HepG2 (cell line): Measurements from ENCODE around the gene MTOR.

Experiments
- CREM ChIP-seq, 2 experiments: sonication (generic) in 1 of 2; formaldehyde crosslinking in 1 of 2; IDR thresholded peaks; 2 replicates each; pipeline versions ENCODE4 v1.4.0 to v1.6.1; 2016 to 2020; ENCODE audit warnings: antibody characterized with exemption in 1 of 2, mild to moderate bottlenecking in 1 of 2, missing genetic modification reagents in 1 of 2
- EZH2 ChIP-seq: conservative IDR thresholded peaks from 2 replicates; pipeline ENCODE4 v1.6.1; 2012; ENCODE audit warnings: mild to moderate bottlenecking, low read depth, low read length, moderate library complexity
- GATAD2A ChIP-seq: IDR thresholded peaks from 2 replicates; pipeline ENCODE4 v1.6.1; 2016
- MTA3 ChIP-seq: sonication (generic); formaldehyde crosslinking; IDR thresholded peaks from 2 replicates; pipeline ENCODE4 v1.4.0; 2020; ENCODE audit warnings: missing genetic modification reagents
- MZF1 ChIP-seq: sonication (generic); formaldehyde crosslinking; IDR thresholded peaks from 2 replicates; pipeline ENCODE4 v1.8.1; 2023; ENCODE audit warnings: mild to moderate bottlenecking, missing genetic modification reagents, borderline replicate concordance
- NFYC ChIP-seq: IDR thresholded peaks from 2 replicates; pipeline ENCODE4 v1.6.1; 2016; ENCODE audit warnings: missing genetic modification reagents, missing compliant biosample characterization
- PCBP2 ChIP-seq: fragments of 200-400 bp; formaldehyde crosslinking; optimal IDR thresholded peaks from 2 replicates; pipeline ENCODE3; 2018; ENCODE audit warnings: low read length, low read depth; ENCODE audit not compliant: poor library complexity, severe bottlenecking
- RAD21 ChIP-seq: fragments of 450-650 bp; formaldehyde crosslinking; IDR thresholded peaks from 2 replicates; pipeline ENCODE4 v1.5.0; 2020; ENCODE audit warnings: mild to moderate bottlenecking
- SMAD1 ChIP-seq: sonication (generic); formaldehyde crosslinking; IDR thresholded peaks from 2 replicates; pipeline ENCODE4 v1.4.0; 2020; ENCODE audit warnings: missing genetic modification reagents, low read depth, mild to moderate bottlenecking, borderline replicate concordance
- ZBTB38 ChIP-seq: sonication (generic); formaldehyde crosslinking; IDR thresholded peaks from 2 replicates; pipeline ENCODE4 v1.5.1; 2020; ENCODE audit warnings: mild to moderate bottlenecking, missing genetic modification reagents
- ZFX ChIP-seq: sonication (generic); formaldehyde crosslinking; IDR thresholded peaks from 2 replicates; pipeline ENCODE4 v1.4.0; 2020; ENCODE audit warnings: mild to moderate bottlenecking, low read depth, missing genetic modification reagents, moderate library complexity
- ZNF12 ChIP-seq: sonication (generic); formaldehyde crosslinking; IDR thresholded peaks from 2 replicates; pipeline ENCODE4 v1.5.0; 2020; ENCODE audit warnings: missing genetic modification reagents
- ZNF121 ChIP-seq: sonication (generic); formaldehyde crosslinking; IDR thresholded peaks from 2 replicates; pipeline ENCODE4 v1.5.0; 2020; ENCODE audit warnings: mild to moderate bottlenecking, missing genetic modification reagents
- TF ChIP-seq, protein P1 (sequence below), 2 experiments: sonication (generic) in 1 of 2; formaldehyde crosslinking in 1 of 2; IDR thresholded peaks; 2 replicates each; pipeline versions ENCODE4 v1.5.1 to v1.6.1; 2011 to 2020; ENCODE audit warnings: borderline replicate concordance in 1 of 2, low read depth in 1 of 2, low read length in 1 of 2, mild to moderate bottlenecking in 1 of 2, missing genetic modification reagents in 1 of 2, moderate library complexity in 1 of 2

DNA sequence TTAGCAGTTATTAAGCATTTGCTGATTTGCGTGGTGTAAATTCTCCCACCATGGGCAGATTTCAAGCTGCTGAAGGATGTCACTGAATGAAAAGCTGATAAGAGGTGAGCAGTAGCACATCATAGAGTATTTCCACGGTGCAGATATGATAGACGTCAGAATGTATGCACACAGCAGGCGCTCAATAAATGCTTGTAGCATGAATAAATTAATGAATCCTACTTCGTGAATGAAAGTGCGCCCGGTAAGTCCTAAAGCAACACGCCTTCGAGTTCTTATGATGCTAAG, 10.1 kb upstream of the MTOR start:
- TF ChIP-seq EZH2 (no peak), GATAD2A (CRISPR knock-in tag) (no peak), RAD21 (CRISPR knock-in tag) (no peak), ZNF121 (no peak), PCBP2 (no peak), ZNF12 (CRISPR knock-in tag) (no peak), ZFX (CRISPR knock-in tag) (no peak), MTA3 (no peak), ZBTB38 (CRISPR knock-in tag) (no peak), MZF1 (CRISPR knock-in tag) (no peak), CREM (IDR thresholded peaks at IDR 0.05) (no peak), CREM (CRISPR knock-in tag; IDR thresholded peaks at IDR 0.05) (no peak), NFYC (CRISPR knock-in tag) (no peak), SMAD1 (CRISPR knock-in tag) (no peak)
- TF ChIP-seq, protein P1, sequence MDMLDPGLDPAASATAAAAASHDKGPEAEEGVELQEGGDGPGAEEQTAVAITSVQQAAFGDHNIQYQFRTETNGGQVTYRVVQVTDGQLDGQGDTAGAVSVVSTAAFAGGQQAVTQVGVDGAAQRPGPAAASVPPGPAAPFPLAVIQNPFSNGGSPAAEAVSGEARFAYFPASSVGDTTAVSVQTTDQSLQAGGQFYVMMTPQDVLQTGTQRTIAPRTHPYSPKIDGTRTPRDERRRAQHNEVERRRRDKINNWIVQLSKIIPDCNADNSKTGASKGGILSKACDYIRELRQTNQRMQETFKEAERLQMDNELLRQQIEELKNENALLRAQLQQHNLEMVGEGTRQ (IDR thresholded peaks at IDR 0.05; ENCODE audit: low read depth, low read length) = no peak
- TF ChIP-seq, protein P1 (CRISPR knock-in tag; IDR thresholded peaks at IDR 0.05; ENCODE audit: borderline replicate concordance) = no peak
